GM12878 (cell line): ENCODE results near the gene KDM6A.
"Not testable (repeated sequence)": the region's sequence is repeated elsewhere in the genome, so short reads cannot be mapped to it uniquely, and the experiment has no call there.

Experiments used
- CREB1 ChIP-seq: IDR thresholded peaks from 2 replicates; pipeline ENCODE4 v1.6.1; 2012; ENCODE audit warnings: low read depth, mild to moderate bottlenecking, inconsistent platforms
- CTCF ChIP-seq, 3 experiments: IDR thresholded peaks in 2 of 3; conservative IDR thresholded peaks in 1 of 3; 2 replicates each; pipeline ENCODE4 v1.5.1; 2011; ENCODE audit warnings: low read depth in 3 of 3, low read length in 3 of 3, mild to moderate bottlenecking in 3 of 3, control low read depth in 2 of 3, moderate library complexity in 2 of 3, inconsistent platforms in 1 of 3, mixed read lengths in 1 of 3; ENCODE audit not compliant: control insufficient read depth in 2 of 3, insufficient read depth in 1 of 3; ENCODE audit errors: extremely low read depth in 1 of 3
- EP300 ChIP-seq, 2 experiments: fragments of 150-350 bp in 1 of 2; IDR thresholded peaks; 2 replicates each; pipeline ENCODE4 v1.6.1; 2011 to 2012; ENCODE audit warnings: low read depth in 2 of 2, low read length in 2 of 2, borderline replicate concordance in 1 of 2, improper control_type of control experiment in 1 of 2, inconsistent platforms in 1 of 2; ENCODE audit not compliant: control insufficient read depth in 1 of 2
- HDAC6 ChIP-seq: fragments of 200-600 bp; sonication (generic); IDR thresholded peaks from one replicate; pipeline ENCODE4 v1.8.0; 2017; ENCODE audit warnings: antibody characterized with exemption; ENCODE audit not compliant: unreplicated experiment
- NFXL1 ChIP-seq: fragments of 450-650 bp; IDR thresholded peaks from 2 replicates; pipeline ENCODE4 v1.6.1; 2017; ENCODE audit warnings: antibody characterized with exemption, mild to moderate bottlenecking, borderline replicate concordance
- PAX5 ChIP-seq: IDR thresholded peaks from 2 replicates; pipeline ENCODE4 v1.6.1; 2011; ENCODE audit warnings: low read depth, low read length, borderline replicate concordance
- RFX5 ChIP-seq: IDR thresholded peaks from 2 replicates; pipeline ENCODE4 v1.6.1; 2011; ENCODE audit warnings: low read depth, low read length, improper control_type of control experiment
- SUZ12 ChIP-seq: fragments of 200-600 bp; sonication (generic); IDR thresholded peaks from one replicate; pipeline ENCODE4 v1.6.1; 2018; ENCODE audit warnings: antibody characterized with exemption, mild to moderate bottlenecking; ENCODE audit not compliant: unreplicated experiment
- YY1 ChIP-seq: IDR thresholded peaks from 2 replicates; pipeline ENCODE4 v1.6.1; 2011; ENCODE audit warnings: low read depth, mild to moderate bottlenecking, low read length
- TF ChIP-seq, protein P1 (sequence below): fragments of 450-650 bp; IDR thresholded peaks from 2 replicates; pipeline ENCODE4 v1.6.1; 2017; ENCODE audit warnings: low read depth, mild to moderate bottlenecking, moderate library complexity
- TF ChIP-seq, protein P2 (sequence below): fragments of 450-650 bp; formaldehyde crosslinking; IDR thresholded peaks from 2 replicates; pipeline ENCODE4 v1.5.0; 2022; ENCODE audit warnings: mild to moderate bottlenecking, missing genetic modification characterization
- TF ChIP-seq, protein P3 (sequence below): IDR thresholded peaks from 2 replicates; pipeline ENCODE4 v1.6.1; 2012; ENCODE audit warnings: low read depth, low read length, improper control_type of control experiment

DNA sequence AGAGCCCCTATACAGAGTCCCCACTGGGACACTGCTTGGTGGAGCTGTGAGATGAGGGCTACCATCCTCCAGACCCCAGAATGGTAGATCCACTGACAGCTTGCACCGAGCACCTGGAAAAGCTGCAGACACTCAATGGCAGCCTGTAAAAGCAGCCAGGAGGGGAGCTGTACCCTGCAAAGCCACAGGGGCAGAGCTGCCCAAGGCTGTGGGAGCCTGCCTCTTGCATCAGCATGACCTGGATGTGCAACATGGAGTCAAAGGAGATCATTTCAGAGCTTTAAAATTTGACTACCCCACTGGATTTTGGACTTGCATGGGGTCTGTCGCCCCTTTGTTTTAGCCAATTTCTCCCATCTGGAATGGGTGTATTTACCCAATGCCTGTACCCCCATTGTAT lies 49.8 kb upstream of the KDM6A start:
- TF ChIP-seq SUZ12; YY1; PAX5; CTCF (IDR thresholded peaks at IDR 0.05 in 2 of 3, conservative IDR thresholded peaks at IDR 0.05 in 1 of 3; ENCODE audit: control insufficient read depth in 2 of 3, extremely low read depth in 1 of 3, insufficient read depth in 1 of 3, low read depth in 3 of 3, low read length in 3 of 3); EP300 (IDR thresholded peaks at IDR 0.05; ENCODE audit: borderline replicate concordance in 1 of 2, control insufficient read depth in 1 of 2, low read depth in 2 of 2, low read length in 2 of 2); NFXL1; CREB1; RFX5; HDAC6: not testable (repeated sequence)
- TF ChIP-seq, protein P1, sequence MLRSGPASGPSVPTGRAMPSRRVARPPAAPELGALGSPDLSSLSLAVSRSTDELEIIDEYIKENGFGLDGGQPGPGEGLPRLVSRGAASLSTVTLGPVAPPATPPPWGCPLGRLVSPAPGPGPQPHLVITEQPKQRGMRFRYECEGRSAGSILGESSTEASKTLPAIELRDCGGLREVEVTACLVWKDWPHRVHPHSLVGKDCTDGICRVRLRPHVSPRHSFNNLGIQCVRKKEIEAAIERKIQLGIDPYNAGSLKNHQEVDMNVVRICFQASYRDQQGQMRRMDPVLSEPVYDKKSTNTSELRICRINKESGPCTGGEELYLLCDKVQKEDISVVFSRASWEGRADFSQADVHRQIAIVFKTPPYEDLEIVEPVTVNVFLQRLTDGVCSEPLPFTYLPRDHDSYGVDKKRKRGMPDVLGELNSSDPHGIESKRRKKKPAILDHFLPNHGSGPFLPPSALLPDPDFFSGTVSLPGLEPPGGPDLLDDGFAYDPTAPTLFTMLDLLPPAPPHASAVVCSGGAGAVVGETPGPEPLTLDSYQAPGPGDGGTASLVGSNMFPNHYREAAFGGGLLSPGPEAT = not testable (repeated sequence)
- TF ChIP-seq, protein P2, sequence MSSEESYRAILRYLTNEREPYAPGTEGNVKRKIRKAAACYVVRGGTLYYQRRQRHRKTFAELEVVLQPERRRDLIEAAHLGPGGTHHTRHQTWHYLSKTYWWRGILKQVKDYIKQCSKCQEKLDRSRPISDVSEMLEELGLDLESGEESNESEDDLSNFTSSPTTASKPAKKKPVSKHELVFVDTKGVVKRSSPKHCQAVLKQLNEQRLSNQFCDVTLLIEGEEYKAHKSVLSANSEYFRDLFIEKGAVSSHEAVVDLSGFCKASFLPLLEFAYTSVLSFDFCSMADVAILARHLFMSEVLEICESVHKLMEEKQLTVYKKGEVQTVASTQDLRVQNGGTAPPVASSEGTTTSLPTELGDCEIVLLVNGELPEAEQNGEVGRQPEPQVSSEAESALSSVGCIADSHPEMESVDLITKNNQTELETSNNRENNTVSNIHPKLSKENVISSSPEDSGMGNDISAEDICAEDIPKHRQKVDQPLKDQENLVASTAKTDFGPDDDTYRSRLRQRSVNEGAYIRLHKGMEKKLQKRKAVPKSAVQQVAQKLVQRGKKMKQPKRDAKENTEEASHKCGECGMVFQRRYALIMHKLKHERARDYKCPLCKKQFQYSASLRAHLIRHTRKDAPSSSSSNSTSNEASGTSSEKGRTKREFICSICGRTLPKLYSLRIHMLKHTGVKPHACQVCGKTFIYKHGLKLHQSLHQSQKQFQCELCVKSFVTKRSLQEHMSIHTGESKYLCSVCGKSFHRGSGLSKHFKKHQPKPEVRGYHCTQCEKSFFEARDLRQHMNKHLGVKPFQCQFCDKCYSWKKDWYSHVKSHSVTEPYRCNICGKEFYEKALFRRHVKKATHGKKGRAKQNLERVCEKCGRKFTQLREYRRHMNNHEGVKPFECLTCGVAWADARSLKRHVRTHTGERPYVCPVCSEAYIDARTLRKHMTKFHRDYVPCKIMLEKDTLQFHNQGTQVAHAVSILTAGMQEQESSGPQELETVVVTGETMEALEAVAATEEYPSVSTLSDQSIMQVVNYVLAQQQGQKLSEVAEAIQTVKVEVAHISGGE (CRISPR knock-in tag) = not testable (repeated sequence)
- TF ChIP-seq, protein P3, sequence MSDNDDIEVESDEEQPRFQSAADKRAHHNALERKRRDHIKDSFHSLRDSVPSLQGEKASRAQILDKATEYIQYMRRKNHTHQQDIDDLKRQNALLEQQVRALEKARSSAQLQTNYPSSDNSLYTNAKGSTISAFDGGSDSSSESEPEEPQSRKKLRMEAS = not testable (repeated sequence)
